OCI-M1 (cell line): ENCODE measurements around the gene AHNAK.
"Not testable (repeated sequence)": the region's sequence is repeated elsewhere in the genome, so short reads cannot be mapped to it uniquely, and the experiment has no call there.

Source experiments
- DNase-seq: peaks from one replicate; lab custom pipeline; 2025; lab: John Stamatoyannopoulos, UW

AHNAK gene

DNA sequence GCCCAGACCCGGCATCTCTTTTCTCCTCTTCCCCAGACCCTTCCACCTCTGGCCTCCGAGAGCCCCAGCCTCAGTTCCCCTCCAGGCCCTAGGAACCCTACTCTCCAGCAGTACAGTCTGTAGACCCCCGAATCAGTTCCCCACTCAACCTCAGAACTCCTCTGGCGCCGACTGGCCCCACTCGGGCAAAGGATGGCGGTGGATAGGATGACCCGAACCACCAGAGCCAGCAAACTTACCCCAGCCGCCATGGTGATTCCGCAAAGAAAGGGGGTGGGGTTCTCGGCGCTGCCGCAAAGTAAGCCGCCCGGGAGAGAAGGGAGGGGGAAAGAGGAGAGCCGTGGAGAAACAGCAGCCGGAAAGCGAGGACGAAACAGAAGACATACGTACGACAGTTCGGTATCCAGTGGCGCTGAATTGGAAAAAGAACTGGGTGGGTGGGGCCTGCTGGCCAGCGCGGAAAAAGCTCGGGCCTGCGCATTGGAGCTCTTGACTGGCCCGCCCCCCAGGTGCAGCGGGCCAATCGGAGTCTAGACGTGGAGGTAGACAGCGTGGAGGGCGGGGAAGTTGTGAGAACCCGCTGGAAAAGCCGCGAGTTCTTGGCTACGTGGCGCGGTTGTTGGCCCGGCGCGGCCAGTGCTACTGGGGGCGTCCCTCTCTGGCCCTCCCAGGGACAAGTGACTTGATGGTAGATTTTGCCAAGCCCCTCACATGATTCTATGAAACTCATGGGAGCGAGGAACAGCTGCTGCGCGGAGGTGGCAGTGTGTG is 27.2 kb upstream of the AHNAK start, which contains the start of gene EEF1G:
TSS of gene EEF1G (minus strand) at position 300 of the 771 bp plus-strand sequence. CDS start at position 251, 49 bp downstream.
- DNase-seq = peak; percentile 99

GRCh38 chr11:62573006-62573591 is 26.5 kb upstream of the AHNAK start:
- peak; percentile 49 for DNase-seq

GRCh38 chr11:62572431-62572830 is 25.8 kb upstream of the AHNAK start:
- no peak for DNase-seq

DNA sequence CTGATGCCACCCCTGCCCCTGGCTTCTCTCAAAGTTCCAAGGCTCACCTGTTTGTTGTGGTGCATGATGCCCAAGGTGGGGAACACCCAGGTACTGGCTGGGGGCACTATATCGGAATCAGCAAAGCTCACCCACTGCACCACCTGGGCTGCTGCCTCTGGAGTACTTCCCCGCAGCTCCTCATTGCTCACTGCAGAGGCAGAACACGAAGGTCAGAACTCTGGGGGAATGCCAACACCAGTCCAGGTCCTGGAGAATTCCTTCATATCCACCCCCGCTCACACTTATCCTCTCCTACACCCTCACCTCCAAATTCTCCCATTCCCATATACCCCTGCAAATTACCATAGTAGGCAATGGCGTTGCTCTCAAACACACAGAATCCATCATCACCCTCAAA is 24.9 kb upstream of the AHNAK start:
- not testable (repeated sequence) for DNase-seq

DNA sequence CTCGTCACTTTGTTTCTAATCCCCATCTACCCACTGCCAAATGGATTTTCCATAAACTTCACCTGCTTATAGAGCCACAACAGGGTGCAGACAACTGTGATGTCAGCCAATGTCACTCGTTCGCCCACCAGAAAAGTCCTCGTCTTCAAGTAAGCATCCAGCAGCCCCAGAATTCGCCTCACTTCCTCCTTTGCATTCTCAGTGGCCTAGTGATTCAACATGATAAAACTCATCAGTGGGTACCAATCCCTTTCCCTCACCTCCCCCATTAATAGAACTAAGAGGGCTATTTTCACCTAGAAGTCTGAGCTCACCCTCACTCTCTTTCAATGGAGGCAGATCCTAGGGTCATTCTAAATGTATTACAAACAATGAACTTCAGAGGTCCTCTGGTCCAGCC is 24.3 kb upstream of the AHNAK start:
- DNase-seq = not testable (repeated sequence)

DNA sequence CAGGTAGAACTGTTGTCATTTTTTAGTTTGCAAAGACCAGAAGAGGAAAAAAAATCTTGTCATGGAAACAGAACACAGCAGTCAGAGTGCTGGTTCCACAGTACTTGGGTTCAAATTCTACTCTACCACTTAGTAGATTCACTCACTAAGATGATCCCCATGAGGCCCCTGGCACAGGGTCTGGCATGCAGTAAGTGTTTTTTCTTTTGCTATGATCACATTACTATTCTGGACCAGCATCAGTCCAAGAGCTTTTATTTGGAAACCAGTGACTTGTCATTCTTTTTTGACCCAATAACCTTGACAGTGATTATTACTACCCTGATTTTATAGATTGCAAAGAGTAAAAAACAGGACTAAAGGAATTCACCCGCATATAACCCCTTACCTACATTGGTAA is 23.0 kb upstream of the AHNAK start:
- no peak for DNase-seq

DNA sequence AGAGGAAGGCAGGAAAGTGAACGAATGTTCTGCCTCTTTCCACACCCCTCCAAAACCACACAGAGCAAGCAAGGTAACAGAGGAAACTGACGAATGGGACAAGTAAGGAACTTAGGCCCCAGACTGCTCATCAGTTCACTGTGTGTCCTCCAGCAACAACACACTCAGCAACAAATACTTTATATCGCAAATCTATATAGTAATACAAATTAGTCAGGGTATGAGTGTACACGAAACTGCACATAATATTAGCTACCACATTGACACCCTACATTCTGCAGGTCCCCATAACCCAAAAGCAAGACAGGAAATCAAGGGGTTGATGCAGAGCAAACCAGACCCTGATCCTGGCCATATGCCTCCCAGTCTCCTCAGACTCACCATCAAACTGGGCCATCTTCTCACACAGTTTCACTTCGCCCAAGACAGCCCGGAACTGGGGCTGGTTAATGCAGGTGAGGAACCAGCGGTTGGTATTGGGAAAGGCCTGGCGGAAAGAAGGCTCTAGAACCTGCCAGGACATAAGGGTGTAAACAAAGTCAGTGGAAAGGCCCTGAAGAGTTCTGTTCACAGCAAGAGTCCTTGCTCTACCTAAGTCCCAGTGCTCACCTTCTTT is 20.5 kb upstream of the AHNAK start:
- DNase-seq = no peak

DNA sequence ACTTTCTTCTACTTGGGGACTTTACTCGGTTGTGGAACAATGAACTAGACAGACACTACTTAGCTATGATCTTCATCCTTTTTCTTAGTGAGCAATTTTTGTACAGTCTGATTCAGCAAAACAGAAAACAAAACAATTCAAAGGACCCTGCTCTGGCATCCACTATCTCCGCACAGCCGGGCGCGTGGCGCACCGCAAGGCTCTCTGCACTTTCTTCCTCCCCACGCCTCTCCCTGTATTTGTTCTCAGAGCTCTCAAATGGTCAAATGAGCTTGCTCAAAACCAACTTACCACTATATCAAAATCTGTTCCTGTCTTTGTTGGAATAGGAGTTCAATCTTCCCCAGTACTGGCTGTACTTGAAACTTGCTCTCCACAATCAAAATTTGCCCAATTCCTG is 19.6 kb upstream of the AHNAK start:
- no peak for DNase-seq

- DNase-seq = no peak
These were observed 18.6 kb upstream of the AHNAK start for GRCh38 chr11:62565100-62565802.

GRCh38 chr11:62561677-62562230 is 15.1 kb upstream of the AHNAK start:
- not testable (repeated sequence) for DNase-seq

GRCh38 chr11:62560566-62561103 is 14.0 kb upstream of the AHNAK start:
- DNase-seq = peak; percentile 91

DNA sequence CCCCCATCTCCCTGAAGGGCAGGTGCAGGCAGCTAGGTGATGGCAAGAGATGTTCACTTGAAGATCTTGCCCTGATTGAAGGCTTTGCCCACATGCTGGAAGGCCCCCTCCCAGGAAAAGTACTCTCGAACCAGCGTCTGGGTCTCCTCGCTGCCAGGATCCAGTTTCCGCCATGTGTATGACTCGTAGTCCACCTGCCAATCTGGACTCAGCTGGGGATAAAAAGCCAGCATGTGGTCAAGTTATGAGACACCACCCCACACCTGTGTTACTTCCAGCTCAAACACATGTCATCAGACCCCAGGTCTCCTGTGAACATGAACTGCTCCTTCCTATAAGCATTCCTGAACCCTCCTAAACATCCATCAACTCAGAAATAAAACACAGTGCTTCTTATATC is 13.0 kb upstream of the AHNAK start:
- DNase-seq = not testable (repeated sequence)

GRCh38 chr11:62559204-62559603 is 12.6 kb upstream of the AHNAK start:
- DNase-seq = no peak

DNA sequence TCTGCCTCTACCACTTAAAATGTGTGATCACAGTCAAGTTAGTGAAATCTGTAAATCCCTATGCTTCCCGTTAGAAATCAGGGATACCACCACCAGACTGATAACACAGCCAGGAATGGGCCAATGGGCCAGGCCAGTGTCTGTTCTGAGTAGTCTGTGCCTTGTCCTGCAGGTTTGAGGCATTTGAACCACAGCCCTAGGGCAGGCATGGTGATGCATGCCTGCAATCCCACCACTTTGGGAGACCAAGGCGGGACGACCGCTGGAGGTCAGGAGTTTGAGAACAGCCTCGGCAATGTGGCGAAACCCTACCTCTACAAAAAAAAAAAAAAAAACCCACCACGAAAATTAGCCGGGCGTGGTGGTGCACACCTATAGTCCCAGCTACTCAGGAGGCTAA is 12.1 kb upstream of the AHNAK start:
- DNase-seq = no peak

DNA sequence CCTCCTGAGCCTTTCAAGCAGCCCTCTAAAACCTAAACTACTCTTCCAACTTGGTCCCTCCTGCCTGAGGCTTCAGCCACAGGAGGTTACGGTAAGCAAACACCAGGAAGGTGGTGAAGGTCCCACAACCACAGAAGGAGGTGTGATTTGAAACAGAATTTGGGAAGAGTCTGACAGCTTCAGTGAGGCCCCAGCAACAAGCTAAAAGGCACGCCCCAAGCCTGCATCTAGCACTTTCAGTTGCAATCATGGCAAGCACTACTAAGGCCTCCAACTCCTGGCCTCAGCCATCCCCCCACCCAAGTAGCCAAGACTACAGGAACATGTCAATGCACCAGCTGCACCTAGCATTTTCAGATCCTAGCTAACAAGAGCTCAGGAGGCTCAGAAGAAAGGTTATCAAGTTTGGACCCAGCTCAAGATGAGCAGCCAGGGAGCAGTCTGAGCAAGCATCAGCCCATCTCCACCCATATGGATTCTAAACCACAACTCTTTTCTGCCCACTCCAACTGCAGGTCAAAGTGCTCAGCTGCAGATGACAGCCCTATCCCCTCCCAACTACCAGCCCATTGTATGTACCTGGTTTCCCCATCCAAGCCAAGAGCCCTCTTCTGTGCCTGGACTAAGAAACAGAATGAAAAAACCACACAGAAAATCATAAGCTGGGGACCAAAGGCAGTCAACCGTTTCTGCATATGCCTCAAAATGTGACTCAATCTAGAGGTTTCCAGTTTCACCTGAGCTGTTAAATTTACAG is 10.4 kb upstream of the AHNAK start:
- DNase-seq = peak; percentile 56

- DNase-seq = peak; percentile 96
These were observed 9.7 kb upstream of the AHNAK start for GRCh38 chr11:62556108-62556874.

DNA sequence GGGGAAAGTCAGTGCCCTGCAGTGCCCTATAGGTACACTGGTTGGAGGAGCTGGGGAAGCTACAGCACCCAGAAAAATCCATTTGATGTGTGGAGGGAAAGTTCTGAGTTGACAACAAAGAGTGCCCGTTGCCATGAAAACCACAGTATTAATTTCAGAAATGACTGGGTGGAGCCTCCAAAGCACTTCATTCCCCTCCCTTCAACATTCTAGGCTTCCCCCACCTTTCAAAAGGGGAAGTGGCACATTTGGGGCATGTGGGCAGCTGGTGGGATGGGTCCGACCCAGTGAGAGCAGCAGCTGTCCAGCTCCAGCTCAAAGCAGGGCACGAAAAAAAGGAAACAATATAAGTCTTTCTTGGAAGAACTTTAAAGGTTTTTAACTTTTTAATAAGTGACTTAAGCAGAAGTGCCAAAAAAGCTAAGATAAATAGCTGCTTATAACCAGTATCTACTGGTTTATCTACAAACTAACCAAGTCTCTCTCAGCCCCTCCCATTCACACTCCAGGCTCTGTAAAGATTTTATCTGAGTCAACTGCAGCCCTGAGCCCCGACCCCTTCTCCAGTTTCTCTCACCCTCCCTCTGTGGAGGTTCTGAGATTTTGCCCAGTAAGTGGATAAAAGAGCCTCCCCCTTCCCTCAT is 9.0 kb upstream of the AHNAK start:
- peak; percentile 90 for DNase-seq

- DNase-seq = no peak
These were observed 8.0 kb upstream of the AHNAK start for GRCh38 chr11:62554387-62555167.

GRCh38 chr11:62553839-62554361 is 7.3 kb upstream of the AHNAK start:
- DNase-seq = no peak
